Inferior parietal cortex (tissue), 1 donor: ENCODE measurements around the gene ANKRD44.

Experiments
- DNase-seq: peaks from one replicate; pipeline ENCODE4 v3.0.0-alpha.2; 2016; ENCODE audit errors: extremely low spot score

Gene ANKRD44

GRCh38 chr2:197113275-197113711 lies 197.3 kb downstream of the ANKRD44 start:
- peak; percentile 78 for DNase-seq

GRCh38 chr2:197109326-197109725 lies 201.3 kb downstream of the ANKRD44 start:
- DNase-seq = no peak

GRCh38 chr2:197108758-197109157 lies 201.8 kb downstream of the ANKRD44 start:
- DNase-seq = no peak

- no peak for DNase-seq
These were observed 203.0 kb downstream of the ANKRD44 start for GRCh38 chr2:197107291-197108269.

GRCh38 chr2:197103363-197103762 lies 207.2 kb downstream of the ANKRD44 start:
- DNase-seq = no peak

DNA sequence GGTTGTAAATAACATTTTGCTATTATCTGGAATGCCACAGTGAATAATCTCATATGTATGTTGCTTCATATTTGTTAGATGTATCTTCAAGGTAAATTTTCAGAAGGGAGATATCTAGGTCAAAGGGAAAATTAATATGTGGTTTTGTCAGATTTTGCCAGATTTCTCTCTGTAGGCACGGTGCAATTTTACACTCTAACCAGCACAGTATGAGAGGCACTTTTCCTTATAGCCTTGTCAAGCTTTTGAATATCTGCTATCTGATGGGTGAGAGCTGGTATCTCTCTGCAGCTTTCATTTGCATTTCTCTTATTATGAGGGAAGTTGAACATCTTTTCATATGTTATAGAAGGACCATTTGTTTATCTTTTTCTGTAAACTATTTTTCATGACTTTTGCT lies 208.3 kb downstream of the ANKRD44 start:
- DNase-seq = no peak

DNA sequence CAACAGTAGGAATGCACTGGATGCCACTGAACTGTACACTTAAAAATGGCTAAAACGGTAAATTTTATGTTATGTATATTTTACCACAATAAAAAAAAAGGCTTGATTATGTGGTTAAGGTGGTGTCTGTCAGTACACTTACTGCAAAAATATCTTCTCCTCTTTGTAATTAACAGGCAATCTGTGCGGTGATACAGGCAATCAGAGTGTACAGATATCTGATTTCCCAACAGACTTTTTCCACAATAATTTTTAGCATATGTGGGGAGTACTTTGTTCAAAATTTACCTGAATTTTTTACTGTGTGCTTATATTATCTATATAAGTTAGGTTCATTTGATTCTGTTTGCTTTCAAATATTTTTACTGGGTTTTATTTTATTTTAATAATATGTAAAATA lies 209.1 kb downstream of the ANKRD44 start:
- DNase-seq = no peak

DNA sequence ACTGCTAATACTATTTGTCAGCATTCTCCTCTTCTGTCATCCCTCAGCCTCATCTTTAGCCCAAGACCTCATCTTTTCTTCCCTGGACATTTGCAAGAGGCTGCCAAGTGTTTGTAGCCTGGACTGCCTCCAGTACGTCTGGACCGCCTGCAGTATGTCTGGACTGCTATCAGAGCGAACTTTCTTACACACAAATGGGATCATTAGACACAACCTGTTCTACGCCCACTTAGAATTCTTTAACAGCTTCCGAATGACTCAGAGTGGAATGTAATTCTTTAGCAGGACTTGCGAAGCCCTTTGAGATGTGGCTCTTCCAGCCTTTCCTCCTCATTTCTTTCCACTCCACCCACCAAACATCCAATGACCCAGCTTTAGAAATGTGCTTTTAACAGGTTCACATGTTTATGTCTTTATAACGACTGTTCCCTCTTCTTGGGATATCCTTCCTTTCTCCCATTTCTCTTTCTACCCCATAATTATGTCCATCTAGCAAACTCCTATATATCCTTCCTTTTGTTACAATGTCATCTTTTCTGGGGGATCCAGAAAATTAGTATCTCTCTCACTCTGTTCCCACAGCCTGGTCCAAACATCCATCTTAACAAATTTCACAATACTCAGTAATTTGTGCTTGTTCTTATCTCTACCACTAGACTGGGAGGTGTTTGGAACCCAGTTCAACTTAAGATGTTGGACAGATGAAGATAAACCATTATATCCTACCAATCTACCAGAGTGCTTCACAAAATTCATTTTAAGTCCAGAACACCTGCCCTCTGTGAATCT lies 212.8 kb downstream of the ANKRD44 start:
- DNase-seq = no peak

DNA sequence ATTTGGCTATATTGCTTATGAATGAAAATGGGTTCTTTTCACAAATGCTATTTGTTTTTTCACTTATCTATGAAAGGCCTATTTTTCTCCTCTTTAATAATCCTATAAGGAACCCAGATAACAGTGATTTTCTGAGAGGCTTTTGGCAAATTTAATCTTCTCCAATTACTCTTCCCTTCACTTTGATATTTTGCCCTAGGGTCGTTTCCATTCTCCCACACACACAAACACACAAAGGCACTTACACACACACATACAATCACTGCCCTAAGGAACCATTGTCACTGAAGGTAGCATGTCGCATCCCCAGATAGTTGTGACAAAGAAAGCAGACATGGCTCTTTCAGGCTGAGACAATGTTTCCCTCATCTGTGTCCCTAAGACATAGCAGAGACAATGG lies 213.9 kb downstream of the ANKRD44 start:
- DNase-seq = no peak

- no peak for DNase-seq
These were observed 218.1 kb downstream of the ANKRD44 start for GRCh38 chr2:197092431-197092830.

DNA sequence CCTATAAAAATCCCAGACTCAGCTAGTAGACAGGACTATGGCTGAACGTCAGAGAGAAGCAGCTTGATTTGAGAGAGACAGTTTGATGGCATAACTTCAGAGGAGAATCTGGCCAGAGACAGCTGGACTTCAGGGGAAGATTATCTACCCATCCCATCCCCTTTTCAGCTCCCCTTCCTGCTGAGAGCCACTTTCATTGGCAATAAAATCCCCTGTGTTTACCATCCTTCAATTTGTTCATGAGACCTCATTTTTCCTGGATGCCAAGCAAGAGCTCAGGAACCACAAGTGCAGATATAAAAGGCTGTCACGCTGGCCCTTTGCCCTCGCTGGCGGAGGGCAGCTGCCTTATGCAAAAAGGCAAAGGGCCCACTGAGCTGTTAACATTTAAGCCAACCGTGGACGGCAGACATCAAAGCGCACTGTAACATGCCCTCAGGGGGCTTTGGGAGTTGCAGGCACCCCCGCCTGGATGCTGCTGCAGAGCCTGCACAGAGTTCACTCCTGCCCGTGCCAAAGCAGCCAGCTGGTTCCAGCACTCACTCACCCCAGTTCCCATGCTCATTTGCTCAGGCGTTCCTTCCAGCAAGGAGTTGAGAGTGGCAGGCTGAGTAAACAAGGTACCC lies 219.7 kb downstream of the ANKRD44 start:
- DNase-seq = no peak

GRCh38 chr2:197089655-197090054 lies 220.9 kb downstream of the ANKRD44 start:
- no peak for DNase-seq

DNA sequence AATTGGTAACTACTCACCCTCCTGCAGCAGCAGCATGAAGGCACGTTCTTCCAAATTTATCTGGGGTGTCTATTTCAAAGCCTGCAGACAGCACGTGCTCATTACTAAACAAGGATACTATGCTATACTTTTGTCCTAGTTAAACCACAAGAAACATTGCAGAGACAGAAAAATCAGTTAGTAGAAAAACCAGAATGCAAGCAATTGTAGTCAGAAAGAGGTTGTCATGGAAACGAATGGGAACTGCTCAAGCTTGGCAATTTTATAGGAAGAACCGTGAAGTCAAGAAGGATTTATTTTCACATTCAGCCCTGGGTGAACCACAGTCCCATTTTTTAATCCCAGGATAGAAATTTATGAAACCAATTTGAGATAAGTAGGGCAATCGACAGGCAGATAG lies 221.9 kb downstream of the ANKRD44 start:
- no peak for DNase-seq

DNA sequence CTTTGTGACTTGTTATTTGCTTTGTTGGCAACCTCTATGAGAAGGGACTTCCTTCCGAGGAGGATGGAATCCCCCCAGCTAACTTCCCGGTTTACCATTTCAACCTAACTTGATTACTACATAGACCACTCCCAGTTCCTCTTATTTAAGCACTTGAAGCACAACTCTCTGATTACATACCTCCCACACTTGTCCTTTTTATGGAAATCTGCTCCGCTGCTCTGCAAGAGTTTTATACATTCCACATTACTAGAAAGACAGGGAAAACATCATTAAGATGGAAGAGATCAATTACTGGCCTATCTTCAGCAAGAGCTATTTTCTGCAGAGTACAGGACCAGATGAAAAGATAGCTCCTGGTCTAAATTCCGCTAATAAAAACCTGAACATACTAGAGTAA lies 224.1 kb downstream of the ANKRD44 start:
- DNase-seq = no peak

DNA sequence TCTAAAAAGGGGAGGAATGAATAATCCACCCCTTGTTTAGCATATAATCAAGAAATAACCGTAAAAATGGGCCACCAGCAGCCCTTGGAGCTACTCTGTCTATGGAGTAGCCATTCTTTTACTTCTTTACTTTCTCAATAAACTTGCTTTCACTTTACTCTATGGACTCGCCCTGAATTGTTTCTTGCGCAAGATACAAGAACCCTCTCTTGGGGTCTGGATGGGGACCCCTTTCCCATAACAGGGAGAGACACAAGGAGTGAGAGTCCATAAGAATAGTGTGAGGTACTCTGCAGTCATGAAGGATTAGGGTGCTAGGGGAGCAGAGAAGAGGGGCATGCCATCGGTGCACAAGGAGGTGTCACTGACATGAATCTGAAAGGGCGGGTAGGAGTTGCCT lies 224.9 kb downstream of the ANKRD44 start:
- DNase-seq = no peak

GRCh38 chr2:197081294-197081693 lies 229.3 kb downstream of the ANKRD44 start:
- DNase-seq = peak; percentile 52

DNA sequence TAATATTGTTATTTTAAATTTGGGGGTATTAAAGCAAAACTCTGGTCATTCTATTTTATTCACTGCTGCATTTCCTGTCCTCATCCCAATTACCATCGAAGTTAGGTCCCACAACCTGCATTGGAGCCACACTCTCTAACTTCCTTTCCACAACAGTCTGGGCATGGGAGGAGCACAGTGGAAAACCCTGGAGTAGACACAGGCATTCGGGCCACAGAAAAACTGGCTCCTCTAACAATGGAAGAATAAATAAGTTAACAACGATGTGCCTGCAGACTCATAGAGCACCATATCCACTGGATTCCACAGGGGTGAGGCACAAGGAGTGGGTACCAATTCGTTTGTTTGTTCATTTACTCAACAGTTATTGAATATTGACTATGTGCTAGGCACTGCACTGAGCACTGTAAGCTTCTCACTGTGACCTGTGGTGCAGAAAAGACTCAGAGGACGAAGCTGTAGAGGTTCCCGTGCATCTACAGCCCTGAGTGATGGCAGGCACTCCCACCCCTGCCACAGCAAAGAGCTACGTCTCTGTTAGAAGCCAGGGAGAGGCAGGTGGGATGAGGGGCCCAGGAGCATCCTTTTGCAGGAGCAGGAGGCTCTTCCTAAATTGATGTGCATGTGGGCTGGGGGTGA lies 229.9 kb downstream of the ANKRD44 start:
- DNase-seq = peak; percentile 9

DNA sequence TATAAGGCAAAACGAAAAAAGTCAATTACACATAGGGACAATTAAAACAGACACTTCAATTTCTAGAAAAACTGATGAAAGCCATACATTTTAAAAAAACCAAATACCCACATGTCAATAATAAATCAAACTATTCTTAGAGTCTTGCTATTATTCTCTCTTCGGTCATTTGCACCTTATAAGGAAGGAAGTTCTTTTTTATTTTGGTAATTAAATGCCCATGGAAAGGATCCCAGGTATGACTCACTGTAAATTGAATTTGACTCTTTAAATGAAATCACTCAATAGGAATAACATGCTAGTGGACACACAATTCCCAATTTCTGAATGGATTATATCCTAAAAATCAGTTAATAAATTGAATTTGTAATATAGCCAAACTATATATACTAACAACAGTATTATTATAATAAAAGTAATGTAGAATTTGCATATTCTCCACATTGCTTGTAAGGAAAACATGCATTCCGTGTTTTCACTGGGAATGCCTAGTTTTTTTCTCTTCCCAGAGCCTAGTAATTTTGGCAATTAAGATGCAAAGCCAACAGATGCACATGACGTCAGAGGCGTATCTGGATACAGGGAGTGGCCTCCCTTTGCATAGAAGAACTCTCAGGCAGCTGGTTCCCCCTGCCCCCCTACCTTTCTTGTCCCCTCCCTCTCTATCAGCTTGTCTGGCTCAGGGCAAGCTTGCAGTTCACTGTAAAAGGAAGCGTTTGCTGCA lies 230.6 kb downstream of the ANKRD44 start:
- DNase-seq = peak; percentile 22

DNA sequence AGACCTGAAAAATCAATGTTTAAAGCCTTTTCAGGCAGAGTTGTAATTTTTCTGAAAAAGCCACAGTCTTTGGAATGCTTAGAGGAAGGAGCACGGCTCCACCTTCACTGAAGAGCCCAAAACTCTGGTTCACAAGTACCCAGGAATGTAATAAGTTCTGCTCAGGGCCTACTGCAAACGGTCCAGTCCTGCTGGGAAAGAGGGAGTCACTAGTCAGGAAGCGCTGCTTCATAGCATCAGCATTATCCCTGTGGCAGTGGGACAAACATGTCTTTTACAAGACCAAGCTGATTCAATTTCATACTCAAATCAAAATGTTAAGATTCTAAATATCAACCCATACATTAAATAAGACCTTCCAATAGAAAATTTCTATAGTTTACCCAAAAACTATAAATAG lies 231.2 kb downstream of the ANKRD44 start:
- peak; percentile 17 for DNase-seq

- DNase-seq = peak; percentile 69
These were observed 232.0 kb downstream of the ANKRD44 start for GRCh38 chr2:197078535-197078934.

DNA sequence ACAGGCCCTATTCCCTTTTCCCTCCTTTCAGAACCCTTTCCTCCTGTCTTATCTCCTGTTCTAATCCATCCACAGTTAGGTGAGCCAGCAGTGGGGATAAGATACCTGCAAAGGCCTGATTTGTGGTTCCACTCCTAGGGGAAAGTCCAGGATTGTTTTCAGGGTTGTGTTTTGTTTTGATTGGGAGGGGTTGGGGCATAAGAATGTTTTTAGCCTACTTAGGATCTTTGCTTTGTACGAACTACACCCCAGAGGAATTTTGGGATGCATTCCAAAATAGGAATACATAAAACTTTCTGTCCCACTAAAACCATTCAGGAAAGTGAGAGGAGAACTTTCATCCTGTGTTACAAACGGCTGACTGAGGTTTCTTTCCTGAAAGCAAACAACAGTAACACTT lies 233.2 kb downstream of the ANKRD44 start:
- DNase-seq = no peak
